Retinal pigment epithelial cell (primary cell): ENCODE results near the gene HS3ST1.

Experiments
- DNase-seq: peaks from one replicate; pipeline ENCODE4 v3.0.0-alpha.2; 2010; ENCODE audit warnings: low read depth
- H3K4me3 ChIP-seq: 2 replicates; pipeline ENCODE4 v1.5.1; 2011; ENCODE audit warnings: mild to moderate bottlenecking, low read length, control low read depth, moderate library complexity
- TF ChIP-seq, protein P1 (sequence below): conservative IDR thresholded peaks from 2 replicates; pipeline ENCODE4 v1.5.1; 2011; ENCODE audit warnings: low read depth, low read length, control low read depth, inconsistent platforms

The HS3ST1 gene

DNA sequence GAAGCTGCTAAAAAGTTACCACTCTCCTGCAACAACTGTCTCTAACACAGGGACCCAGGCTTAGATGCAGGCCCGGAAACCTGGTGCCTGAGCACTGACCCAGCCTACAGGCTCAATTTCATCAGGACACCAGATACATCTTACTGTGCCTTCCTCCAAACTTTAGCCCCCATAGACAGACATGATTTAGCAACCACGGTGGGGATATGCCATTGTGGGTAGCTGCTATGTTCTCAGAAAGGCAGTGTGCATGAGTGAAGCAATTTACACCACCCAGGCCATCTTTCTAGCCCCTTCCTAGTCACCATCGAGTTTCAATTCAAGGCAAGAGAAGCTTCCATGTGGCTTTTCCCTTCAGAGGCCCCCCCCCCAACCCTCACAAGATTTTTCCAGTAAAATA lies 2.7 kb downstream of the HS3ST1 start:
- DNase-seq = no peak
- TF ChIP-seq, protein P1, sequence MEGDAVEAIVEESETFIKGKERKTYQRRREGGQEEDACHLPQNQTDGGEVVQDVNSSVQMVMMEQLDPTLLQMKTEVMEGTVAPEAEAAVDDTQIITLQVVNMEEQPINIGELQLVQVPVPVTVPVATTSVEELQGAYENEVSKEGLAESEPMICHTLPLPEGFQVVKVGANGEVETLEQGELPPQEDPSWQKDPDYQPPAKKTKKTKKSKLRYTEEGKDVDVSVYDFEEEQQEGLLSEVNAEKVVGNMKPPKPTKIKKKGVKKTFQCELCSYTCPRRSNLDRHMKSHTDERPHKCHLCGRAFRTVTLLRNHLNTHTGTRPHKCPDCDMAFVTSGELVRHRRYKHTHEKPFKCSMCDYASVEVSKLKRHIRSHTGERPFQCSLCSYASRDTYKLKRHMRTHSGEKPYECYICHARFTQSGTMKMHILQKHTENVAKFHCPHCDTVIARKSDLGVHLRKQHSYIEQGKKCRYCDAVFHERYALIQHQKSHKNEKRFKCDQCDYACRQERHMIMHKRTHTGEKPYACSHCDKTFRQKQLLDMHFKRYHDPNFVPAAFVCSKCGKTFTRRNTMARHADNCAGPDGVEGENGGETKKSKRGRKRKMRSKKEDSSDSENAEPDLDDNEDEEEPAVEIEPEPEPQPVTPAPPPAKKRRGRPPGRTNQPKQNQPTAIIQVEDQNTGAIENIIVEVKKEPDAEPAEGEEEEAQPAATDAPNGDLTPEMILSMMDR = no peak
- no peak overlapping the region for H3K4me3 ChIP-seq

DNA sequence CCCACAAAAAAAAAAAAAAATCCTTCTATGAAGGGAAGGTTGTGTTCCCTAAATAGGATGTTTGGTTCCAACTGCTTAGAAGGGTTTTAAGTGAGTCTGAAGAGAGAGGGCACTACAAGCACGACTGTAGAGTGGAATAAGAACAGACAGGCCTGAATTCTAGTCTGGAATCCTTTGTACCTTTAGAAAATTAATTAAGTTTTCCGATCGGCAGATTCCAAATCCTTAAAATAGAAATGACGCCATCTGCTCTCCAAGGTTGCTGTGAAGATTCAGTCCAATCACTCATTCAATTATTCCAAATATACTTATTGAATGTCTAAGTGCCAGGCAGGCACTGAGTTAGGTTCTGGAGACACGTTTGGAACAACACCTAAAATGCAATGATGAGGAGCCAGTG lies 3.8 kb downstream of the HS3ST1 start:
- no peak overlapping the region for H3K4me3 ChIP-seq
- DNase-seq = no peak
- TF ChIP-seq, protein P1 = no peak

DNA sequence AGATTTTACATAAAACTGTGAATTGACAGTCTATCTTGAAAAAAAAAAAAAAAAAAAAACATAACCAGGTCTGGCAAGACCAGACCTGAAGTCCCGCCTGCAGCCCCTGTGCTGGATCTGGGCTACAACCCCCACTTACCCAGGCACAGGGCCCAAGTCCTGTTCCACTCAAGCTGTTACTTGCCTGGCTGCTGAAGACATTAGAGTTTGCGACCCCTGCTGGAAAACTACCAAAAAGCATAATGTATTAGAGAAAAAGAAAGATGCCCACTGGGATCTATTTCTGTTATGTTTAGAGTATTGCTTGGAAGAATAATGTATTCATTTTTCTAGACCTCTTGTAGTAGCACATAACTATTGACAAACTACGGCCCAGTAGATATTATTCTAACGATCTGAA lies 4.7 kb downstream of the HS3ST1 start:
- H3K4me3 ChIP-seq = no peak overlapping the region
- TF ChIP-seq, protein P1 = peak; percentile 61
- no peak for DNase-seq

DNA sequence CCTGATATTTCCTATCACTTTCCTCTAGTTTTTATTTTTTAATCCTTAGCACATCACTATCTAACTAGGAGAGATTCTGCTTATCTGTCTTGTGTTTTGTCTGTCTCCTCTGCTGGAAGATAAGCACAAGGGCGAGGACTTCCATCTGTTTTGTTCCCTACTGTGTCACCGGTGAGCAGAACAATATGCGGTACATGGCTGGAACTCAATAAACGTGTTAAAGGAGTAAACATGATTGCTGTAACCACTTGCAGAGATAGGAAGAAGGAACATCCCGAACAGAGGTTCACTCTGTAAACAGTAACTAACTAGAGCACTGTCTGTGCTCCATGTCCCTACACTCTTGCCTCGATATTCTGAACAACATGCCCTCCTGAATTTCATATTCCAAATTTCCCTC lies 5.2 kb downstream of the HS3ST1 start:
- no peak overlapping the region for H3K4me3 ChIP-seq
- TF ChIP-seq, protein P1 = no peak
- DNase-seq = no peak

DNA sequence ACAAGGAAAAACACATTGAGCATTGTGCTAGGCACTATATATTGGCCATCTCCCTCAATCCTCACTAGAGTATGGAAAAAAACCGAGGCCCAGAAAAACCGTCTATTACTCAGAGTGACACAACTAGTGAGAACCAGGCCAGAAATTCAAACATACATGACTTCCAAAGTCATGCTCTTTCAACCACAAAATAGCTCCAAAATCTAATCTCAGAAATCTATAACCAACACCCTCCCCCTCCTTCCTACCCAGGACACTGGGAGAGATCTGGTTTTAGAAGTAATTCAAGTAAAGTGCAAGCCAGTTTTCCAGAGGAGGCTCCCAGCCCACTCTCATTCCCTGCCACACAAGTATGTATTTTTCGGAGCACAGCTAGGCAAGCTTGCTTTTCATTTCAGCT lies 7.6 kb downstream of the HS3ST1 start:
- no peak overlapping the region for H3K4me3 ChIP-seq
- no peak for DNase-seq
- TF ChIP-seq, protein P1 = no peak

DNA sequence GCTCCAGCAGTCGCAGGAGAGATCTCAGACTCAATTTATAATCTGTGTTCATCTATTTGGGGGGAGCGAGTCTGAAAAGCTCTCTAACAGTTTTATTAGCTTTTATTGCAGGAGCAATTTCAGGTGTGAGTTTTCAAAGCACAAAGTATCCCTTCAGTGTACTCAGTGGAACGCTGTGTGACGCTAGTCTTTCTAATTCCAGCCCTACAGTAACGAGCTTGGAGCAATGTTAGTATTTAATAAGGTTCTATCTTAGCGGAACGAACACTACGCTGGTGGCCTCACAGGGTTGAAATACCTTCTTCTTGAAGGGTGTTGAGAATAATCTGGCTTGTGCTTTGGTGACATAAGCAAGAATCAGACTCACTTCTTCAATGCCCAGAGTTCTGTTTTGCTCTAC lies 8.4 kb downstream of the HS3ST1 start:
- H3K4me3 ChIP-seq = no peak overlapping the region
- TF ChIP-seq, protein P1 = no peak
- DNase-seq = no peak

DNA sequence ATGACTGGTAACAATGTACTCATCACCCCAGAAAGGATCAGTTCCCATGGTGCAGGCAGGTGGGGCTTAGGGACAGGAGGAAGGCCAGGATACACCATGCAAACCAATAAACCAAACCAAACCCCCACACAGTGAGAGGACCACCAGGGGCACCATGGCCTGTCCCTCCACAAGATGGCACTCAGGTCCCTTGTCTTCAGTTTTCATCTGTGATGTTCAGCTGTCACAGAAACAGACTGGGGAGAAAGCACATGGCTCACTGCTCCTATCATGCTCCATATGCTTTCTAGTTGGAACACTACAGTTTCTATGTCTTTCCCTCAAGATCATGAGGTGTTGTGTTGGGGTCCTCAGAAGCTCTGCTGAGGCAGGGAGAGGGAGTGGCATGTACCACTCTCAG lies 10.1 kb downstream of the HS3ST1 start:
- TF ChIP-seq, protein P1 = no peak
- DNase-seq = no peak
- H3K4me3 ChIP-seq = no peak overlapping the region
